Esophagus squamous epithelium (tissue), 5 donors: ENCODE measurements around the gene CCSAP. TPM values are rescaled to one million over a fixed set of nuclear protein-coding genes. Genes with fewer than 3 reads are reported as not detected.

ENCODE experiments used
- DNase-seq: peaks from one replicate; lab custom pipeline; 2025; lab: John Stamatoyannopoulos, UW
- H3K27ac ChIP-seq, 4 donors: fragments of 200-600 bp; sonication (generic); one replicate each; pipeline ENCODE4 v1.5.1; 2016 to 2019; ENCODE audit warnings: mild to moderate bottlenecking in 1 of 4
- H3K27me3 ChIP-seq, 4 donors: fragments of 200-600 bp; sonication (generic); 1 replicate in 3 of 4; 2 replicates in 1 of 4; pipeline versions ENCODE4 v1.5.1 to v1.6.0; 2017 to 2021; ENCODE audit warnings: antibody characterized with exemption in 1 of 4
- H3K36me3 ChIP-seq, 3 donors: fragments of 200-600 bp; sonication (generic); one replicate each; pipeline ENCODE4 v1.5.1; 2016 to 2019
- H3K4me1 ChIP-seq, 3 donors: fragments of 200-600 bp; sonication (generic); one replicate each; pipeline ENCODE4 v1.5.1; 2017 to 2019
- H3K4me3 ChIP-seq, 4 donors: fragments of 200-600 bp; sonication (generic); 1 replicate in 3 of 4; 2 replicates in 1 of 4; pipeline ENCODE4 v1.5.1; 2016 to 2019; ENCODE audit warnings: mild to moderate bottlenecking in 2 of 4, moderate library complexity in 1 of 4
- H3K9me3 ChIP-seq, 3 donors: fragments of 200-600 bp; sonication (generic); one replicate each; pipeline ENCODE4 v1.5.1; 2016 to 2019
- POLR2A ChIP-seq, 4 donors: fragments of 450-650 bp; IDR thresholded peaks; one replicate each; pipeline ENCODE4 v1.6.1; 2017; ENCODE audit warnings: antibody characterized with exemption in 4 of 4, mild to moderate bottlenecking in 4 of 4, moderate library complexity in 3 of 4
- WGBS, 2 donors: methylation state at CpG; one replicate each; pipeline ENCODE4 v1.1.5; 2018; 5-methylcytosine and 5-hydroxymethylcytosine counted together
- intact Hi-C: fragments of 100-400 bp; cut with DNase I; formaldehyde crosslinking; loops from one replicate; pipeline ENCODE4 v1.15.0; 2022
- total RNA-seq, 4 donors: library from RNA; depleted of rRNA; stranded (reverse); fragments of >200 nt; gene quantifications; one replicate each; pipeline ENCODE4 v1.1.0, GENCODE V29; 2016
- TF ChIP-seq, protein P1 (sequence below), 6 experiments: fragments of 450-650 bp in 4 of 6; fragments of 200-600 bp in 2 of 6; sonication (generic) in 2 of 6; IDR thresholded peaks; one replicate each; pipeline ENCODE4 v1.5.1; 2016 to 2019; ENCODE audit warnings: antibody characterized with exemption in 6 of 6, mild to moderate bottlenecking in 4 of 6, moderate library complexity in 4 of 6
- donor health status: DM: yes; HTN: yes; CAD: no.

CCSAP gene
- total RNA-seq, 4 donors from 2014 or later: 1.6 to 5.3 (median 4.5) TPM

DNA sequence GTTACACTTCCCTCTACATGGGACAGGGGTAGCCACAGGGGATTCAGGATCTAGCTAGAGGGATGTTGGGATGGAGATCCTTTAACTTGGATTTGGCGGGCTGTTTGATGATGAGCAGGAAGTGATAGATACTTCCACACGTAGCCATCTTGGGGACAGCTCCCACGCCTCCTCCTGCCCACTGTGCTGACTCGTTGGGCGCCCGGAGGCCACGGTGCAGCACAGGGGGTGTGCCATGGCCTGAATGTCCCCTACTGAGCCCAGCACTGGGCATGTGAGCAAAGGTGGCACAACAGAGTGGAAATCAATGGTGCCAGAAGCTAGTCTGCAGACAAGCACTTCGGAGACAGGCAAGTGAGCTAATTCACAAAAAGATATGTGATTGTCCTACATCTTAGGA is 31.6 kb upstream of the CCSAP start:
- TF ChIP-seq, protein P1, sequence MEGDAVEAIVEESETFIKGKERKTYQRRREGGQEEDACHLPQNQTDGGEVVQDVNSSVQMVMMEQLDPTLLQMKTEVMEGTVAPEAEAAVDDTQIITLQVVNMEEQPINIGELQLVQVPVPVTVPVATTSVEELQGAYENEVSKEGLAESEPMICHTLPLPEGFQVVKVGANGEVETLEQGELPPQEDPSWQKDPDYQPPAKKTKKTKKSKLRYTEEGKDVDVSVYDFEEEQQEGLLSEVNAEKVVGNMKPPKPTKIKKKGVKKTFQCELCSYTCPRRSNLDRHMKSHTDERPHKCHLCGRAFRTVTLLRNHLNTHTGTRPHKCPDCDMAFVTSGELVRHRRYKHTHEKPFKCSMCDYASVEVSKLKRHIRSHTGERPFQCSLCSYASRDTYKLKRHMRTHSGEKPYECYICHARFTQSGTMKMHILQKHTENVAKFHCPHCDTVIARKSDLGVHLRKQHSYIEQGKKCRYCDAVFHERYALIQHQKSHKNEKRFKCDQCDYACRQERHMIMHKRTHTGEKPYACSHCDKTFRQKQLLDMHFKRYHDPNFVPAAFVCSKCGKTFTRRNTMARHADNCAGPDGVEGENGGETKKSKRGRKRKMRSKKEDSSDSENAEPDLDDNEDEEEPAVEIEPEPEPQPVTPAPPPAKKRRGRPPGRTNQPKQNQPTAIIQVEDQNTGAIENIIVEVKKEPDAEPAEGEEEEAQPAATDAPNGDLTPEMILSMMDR (IDR thresholded peaks at IDR 0.05): no peak
- no peak for TF ChIP-seq POLR2A (IDR thresholded peaks at IDR 0.05)
- no peak for DNase-seq

DNA sequence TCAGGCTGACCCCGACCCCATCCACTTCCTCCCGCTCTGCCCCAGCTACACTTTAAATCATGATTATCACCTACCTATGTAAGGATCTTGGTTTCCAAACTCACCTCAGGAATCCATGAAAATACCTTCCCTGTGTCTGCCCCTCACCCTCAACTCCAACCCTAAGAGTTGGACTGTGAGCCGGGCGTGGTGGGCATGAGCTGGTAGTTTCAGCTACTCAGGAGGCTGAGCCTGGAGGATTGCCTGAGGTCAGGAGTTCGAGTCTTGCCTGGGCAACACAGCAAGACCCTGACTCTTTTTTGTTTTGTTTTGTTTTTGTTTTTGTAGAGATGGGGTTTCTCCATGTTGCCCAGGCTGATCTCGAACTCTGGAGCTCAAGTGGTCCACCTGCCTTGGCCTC is 30.5 kb upstream of the CCSAP start:
- Histone ChIP-seq H3K27ac (no peak overlapping the region), H3K36me3 (no peaks in the 10 kb centered on the region), H3K4me3 (no peak overlapping the region), H3K9me3 (no peaks in the 10 kb centered on the region), H3K27me3 (peaks cover 0 to 47% (median 0%) of the 10 kb centered on the region in 4 donors), H3K4me1 (no peaks in the 10 kb centered on the region)
- intact Hi-C loops: no loop called here
- WGBS, 2 donors: 76 to 78% methylated on average over 5 of the region's 6 CpGs
- no peak for DNase-seq
- TF ChIP-seq POLR2A (IDR thresholded peaks at IDR 0.05): no peak
- TF ChIP-seq, protein P1 (IDR thresholded peaks at IDR 0.05): no peak

More for the DNA sequence above, 31.6 kb upstream of the CCSAP start:
- intact Hi-C loops: no loop called here
- 82 to 90% methylated on average over 3 to 6 of the region's 8 CpGs for WGBS, 2 donors
- no peaks in the 10 kb centered on the region for H3K36me3 ChIP-seq
- peaks cover 0 to 47% (median 0%) of the 10 kb centered on the region in 4 donors for H3K27me3 ChIP-seq
- no peak overlapping the region for H3K4me3 ChIP-seq
- no peaks in the 10 kb centered on the region for H3K4me1 ChIP-seq
- H3K9me3 ChIP-seq: no peaks in the 10 kb centered on the region
- no peak overlapping the region for H3K27ac ChIP-seq

DNA sequence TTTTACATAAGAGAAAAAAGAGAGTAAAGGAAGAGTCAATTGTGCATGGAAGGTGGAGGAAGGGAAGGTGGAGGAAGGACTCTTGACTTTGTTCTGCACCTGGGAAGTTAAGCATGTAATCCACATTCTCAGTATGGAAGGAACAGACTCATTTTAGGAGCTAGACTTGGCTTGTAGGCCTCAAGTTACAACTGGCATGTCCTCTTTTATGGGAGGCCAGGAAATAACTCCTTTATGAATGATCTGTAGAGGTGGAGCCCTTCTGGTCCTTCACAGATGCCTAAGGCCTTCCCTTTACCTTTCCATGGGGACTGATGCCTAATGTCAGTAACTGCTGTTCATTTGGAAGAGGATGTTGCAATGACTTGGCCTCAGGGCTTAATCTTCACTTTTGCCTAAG is 29.4 kb upstream of the CCSAP start:
- Histone ChIP-seq H3K27me3 (peaks cover 0 to 47% (median 0%) of the 10 kb centered on the region in 4 donors), H3K9me3 (no peaks in the 10 kb centered on the region), H3K4me3 (no peak overlapping the region), H3K4me1 (no peaks in the 10 kb centered on the region), H3K36me3 (no peaks in the 10 kb centered on the region), H3K27ac (no peak overlapping the region)
- no peak for DNase-seq
- no peak for TF ChIP-seq POLR2A (IDR thresholded peaks at IDR 0.05)
- TF ChIP-seq, protein P1 (IDR thresholded peaks at IDR 0.05): no peak
- intact Hi-C loops: no loop called here

DNA sequence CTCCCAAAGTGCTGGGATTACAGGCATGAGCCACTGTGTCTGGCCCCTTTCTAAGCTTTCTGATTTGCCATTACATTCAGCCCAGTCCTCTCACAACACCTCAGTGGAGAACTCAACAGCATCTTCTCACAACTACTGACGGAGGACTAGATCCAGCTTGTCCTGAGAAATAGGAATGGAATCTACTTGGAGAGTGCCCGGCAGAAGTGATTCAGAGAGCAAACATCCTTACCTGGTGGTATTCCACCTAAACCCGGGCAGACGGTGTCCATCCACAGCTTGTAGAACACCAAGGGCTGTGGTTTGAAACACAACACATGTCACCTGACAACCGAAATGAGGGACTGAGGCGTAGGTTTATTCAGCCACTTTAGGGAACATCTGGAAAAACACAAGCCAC is 28.8 kb upstream of the CCSAP start:
- Histone ChIP-seq H3K27ac (no peak overlapping the region), H3K36me3 (no peaks in the 10 kb centered on the region), H3K4me1 (no peaks in the 10 kb centered on the region), H3K4me3 (no peak overlapping the region), H3K27me3 (peaks cover 0 to 48% (median 0%) of the 10 kb centered on the region in 4 donors), H3K9me3 (no peaks in the 10 kb centered on the region)
- 53 to 61% methylated on average over 3 to 6 of the region's 6 CpGs for WGBS, 2 donors
- no peak for TF ChIP-seq POLR2A (IDR thresholded peaks at IDR 0.05)
- TF ChIP-seq, protein P1 (IDR thresholded peaks at IDR 0.05): no peak
- no peak for DNase-seq
- intact Hi-C loops: no loop called here

DNA sequence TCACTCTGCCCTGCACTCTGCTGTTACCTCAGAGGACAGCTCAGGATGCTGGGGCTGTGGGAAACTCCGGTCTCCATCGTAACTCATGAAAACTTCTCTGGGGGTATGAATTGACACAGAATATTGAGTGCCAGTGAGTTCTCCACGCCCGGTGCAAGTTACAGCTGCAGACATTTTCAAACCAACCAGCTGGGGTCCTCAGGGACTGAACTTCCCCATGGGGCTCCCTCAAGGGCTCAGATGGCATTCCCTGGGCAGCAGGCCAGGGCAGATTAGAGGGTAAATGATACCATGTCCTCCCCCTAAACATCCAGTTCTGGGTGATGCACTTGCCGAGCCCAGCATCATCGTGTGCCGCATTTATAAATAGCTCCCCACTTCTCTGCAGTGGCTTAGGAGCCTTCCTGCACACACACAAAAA is 27.8 kb upstream of the CCSAP start:
- no peak for DNase-seq
- intact Hi-C loops: no loop called here
- Histone ChIP-seq H3K4me1 (no peaks in the 10 kb centered on the region), H3K27me3 (peaks cover 0 to 41% (median 0%) of the 10 kb centered on the region in 4 donors), H3K36me3 (no peaks in the 10 kb centered on the region), H3K4me3 (no peak overlapping the region), H3K9me3 (no peaks in the 10 kb centered on the region), H3K27ac (no peak overlapping the region)
- TF ChIP-seq, protein P1 (IDR thresholded peaks at IDR 0.05): no peak
- TF ChIP-seq POLR2A (IDR thresholded peaks at IDR 0.05): no peak
- WGBS, 2 donors: 58 to 70% methylated on average over 6 to 7 of the region's 7 CpGs
